Prostate gland (tissue), 2 donors: ENCODE results near the gene DNALI1. TPM values are rescaled to one million over a fixed set of nuclear protein-coding genes. Genes with fewer than 3 reads are reported as not detected.
A peak's percentile ranks its signal among the peaks of the same experiment; 100 is the strongest.
"Not testable (repeated sequence)": the region's sequence is repeated elsewhere in the genome, so short reads cannot be mapped to it uniquely, and the experiment has no call there.

Source experiments
- DNase-seq: peaks from one replicate; pipeline ENCODE4 v3.0.0-alpha.2; 2019; ENCODE audit warnings: low spot score
- H3K27ac ChIP-seq, 2 donors: fragments of 200-600 bp; sonication (generic); 2 replicates each; pipeline ENCODE4 v1.5.1; 2017 to 2019
- H3K27me3 ChIP-seq: fragments of 200-600 bp; sonication (generic); replicated peaks from 2 replicates; pipeline ENCODE4 v1.5.1; 2019; ENCODE audit not compliant: insufficient read depth
- H3K36me3 ChIP-seq, 2 donors: fragments of 200-600 bp; sonication (generic); 1 replicate in 1 of 2; 2 replicates in 1 of 2; pipeline versions ENCODE4 v1.5.1 to v1.8.1; 2017 to 2019
- H3K4me1 ChIP-seq: fragments of 200-600 bp; sonication (generic); replicated peaks from 2 replicates; pipeline ENCODE4 v1.5.1; 2019
- H3K4me3 ChIP-seq, 2 donors: fragments of 200-600 bp; sonication (generic); 2 replicates each; pipeline ENCODE4 v1.5.1; 2017 to 2019
- H3K9me3 ChIP-seq: fragments of 200-600 bp; sonication (generic); 2 replicates; pipeline ENCODE4 v1.5.1; 2017
- CTCF ChIP-seq, 4 experiments: fragments of 200-600 bp in 2 of 4; fragments of 450-650 bp in 2 of 4; sonication (generic) in 2 of 4; IDR thresholded peaks; 1 replicate in 3 of 4; 2 replicates in 1 of 4; pipeline ENCODE4 v1.5.1; 2016 to 2019; ENCODE audit warnings: antibody characterized with exemption in 4 of 4, mild to moderate bottlenecking in 2 of 4, moderate library complexity in 2 of 4
- POLR2A ChIP-seq: fragments of 450-650 bp; IDR thresholded peaks from one replicate; pipeline ENCODE4 v1.6.1; 2016; ENCODE audit warnings: antibody characterized with exemption, mild to moderate bottlenecking
- POLR2AphosphoS5 ChIP-seq: sonication (generic); formaldehyde crosslinking; IDR thresholded peaks from one replicate; pipeline ENCODE4 v1.6.1; 2017; ENCODE audit warnings: antibody characterized with exemption
- WGBS: methylation state at CpG from one replicate; pipeline ENCODE4 v1.1.5; 2018; 5-methylcytosine and 5-hydroxymethylcytosine counted together
- intact Hi-C: fragments of 100-400 bp; cut with DNase I; formaldehyde crosslinking; loops from one replicate; pipeline ENCODE4 v1.14.2; 2022
- total RNA-seq, 2 donors: library from RNA; depleted of rRNA; stranded (reverse); fragments of >200 nt; gene quantifications; one replicate each; pipeline ENCODE4 v1.1.0, GENCODE V29; 2016

The DNALI1 gene
- total RNA-seq, 2 donors from 2014 or later, result 23.8 to 37.4 TPM

GRCh38 chr1:37533317-37534093 lies 23.2 kb upstream of the DNALI1 start:
- Histone ChIP-seq H3K4me3 (no peak overlapping the region), H3K9me3 (no peaks in the 10 kb centered on the region), H3K4me1 (no peaks in the 10 kb centered on the region), H3K36me3 (no peaks in the 10 kb centered on the region), H3K27ac (peak overlapping the region; percentile 53 to 85), H3K27me3 (no peaks in the 10 kb centered on the region)
- no peak for DNase-seq
- no peak for TF ChIP-seq POLR2AphosphoS5
- TF ChIP-seq POLR2A, result no peak
- TF ChIP-seq CTCF (IDR thresholded peaks at IDR 0.05), result no peak
- 85% methylated on average over 4 of the region's 4 CpGs for WGBS
- intact Hi-C loops, result no loop called here

GRCh38 chr1:37537378-37537777 lies 19.4 kb upstream of the DNALI1 start:
- TF ChIP-seq POLR2AphosphoS5, result peak; percentile 63
- no peak for TF ChIP-seq POLR2A
- Histone ChIP-seq H3K9me3 (no peaks in the 10 kb centered on the region), H3K27ac (peak overlapping the region; percentile 60 to 85), H3K27me3 (no peaks in the 10 kb centered on the region), H3K4me1 (no peaks in the 10 kb centered on the region), H3K36me3 (peaks cover 0 to 9% of the 10 kb centered on the region in 2 donors), H3K4me3 (no peak overlapping the region)
- DNase-seq, result peak; percentile 62
- intact Hi-C loops, result no loop called here
- 63% methylated on average over 2 of the region's 2 CpGs for WGBS

DNA sequence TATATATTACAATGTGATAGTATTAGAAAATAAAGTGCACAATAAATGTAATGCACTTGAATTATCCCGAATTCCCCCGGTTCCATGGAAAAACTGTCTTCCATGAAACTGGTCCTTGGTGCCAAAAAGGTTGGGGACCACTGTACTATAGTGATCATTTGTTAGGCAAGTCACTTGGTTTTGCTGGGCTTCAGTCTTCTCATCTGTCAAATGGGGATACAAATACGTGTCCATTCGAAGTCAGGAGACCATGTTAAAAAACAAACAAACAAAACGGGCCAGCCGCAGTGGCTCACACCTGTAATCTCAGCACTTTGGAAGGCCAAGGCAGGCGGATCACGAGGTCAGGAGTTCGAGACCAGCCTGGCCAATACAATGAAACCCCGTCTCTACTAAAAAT lies 17.6 kb upstream of the DNALI1 start:
- 91% methylated on average over 10 of the region's 10 CpGs for WGBS
- H3K27me3 ChIP-seq, H3K4me1 ChIP-seq, H3K27ac ChIP-seq, H3K4me3 ChIP-seq, DNase-seq, intact Hi-C loops, H3K9me3 ChIP-seq, H3K36me3 ChIP-seq: not testable (repeated sequence)

DNA sequence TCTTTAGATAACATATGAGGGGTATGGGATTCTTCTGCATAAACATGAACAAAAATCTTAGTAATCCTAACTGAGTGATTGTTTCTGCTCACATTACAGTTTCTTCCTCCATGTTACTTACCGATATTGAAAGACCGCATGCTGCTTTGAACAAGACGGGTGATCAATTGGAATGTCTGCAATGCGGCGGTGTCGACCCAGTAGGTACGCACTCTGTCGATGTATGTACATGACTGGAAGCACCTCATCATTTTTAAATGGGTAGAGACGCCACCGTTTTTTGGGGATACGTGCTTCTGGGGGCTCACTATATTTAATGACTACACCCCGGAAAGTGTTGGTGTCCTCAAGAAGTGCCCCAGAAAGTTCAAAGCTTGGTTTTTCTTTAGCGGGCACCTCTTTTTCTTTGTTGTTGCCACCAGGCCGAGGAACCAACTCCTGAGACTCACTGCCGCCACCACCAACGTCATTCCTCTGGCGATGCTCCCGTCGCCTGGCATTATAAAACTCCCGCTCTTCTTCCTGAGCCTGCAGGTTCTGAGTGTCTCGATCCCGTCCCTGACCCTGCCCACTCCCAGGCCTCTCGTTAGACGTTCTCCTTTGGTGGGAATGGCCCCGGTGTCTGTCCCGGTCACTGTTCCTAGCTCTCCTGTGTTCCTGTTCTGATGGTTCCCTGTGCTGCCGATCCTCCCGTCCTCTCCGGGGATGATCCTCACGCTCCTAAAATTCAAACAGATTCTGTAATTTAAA lies 16.5 kb upstream of the DNALI1 start:
- no peak for DNase-seq
- no peaks in the 10 kb centered on the region for H3K9me3 ChIP-seq
- H3K36me3 ChIP-seq, result peaks cover 0 to 9% of the 10 kb centered on the region in 2 donors
- 95% methylated on average over 30 of the region's 30 CpGs for WGBS
- H3K27me3 ChIP-seq, result no peaks in the 10 kb centered on the region
- intact Hi-C loops, result no loop called here
- H3K4me3 ChIP-seq, result no peak overlapping the region
- TF ChIP-seq POLR2AphosphoS5, result no peak
- no peak for TF ChIP-seq POLR2A
- TF ChIP-seq CTCF (IDR thresholded peaks at IDR 0.05), result no peak
- H3K4me1 ChIP-seq, result no peaks in the 10 kb centered on the region
- no peak overlapping the region for H3K27ac ChIP-seq

GRCh38 chr1:37544530-37544929 lies 12.2 kb upstream of the DNALI1 start:
- WGBS, result 96% methylated on average over 21 of the region's 21 CpGs
- Histone ChIP-seq H3K27me3 (no peaks in the 10 kb centered on the region), H3K4me1 (no peaks in the 10 kb centered on the region), H3K4me3 (no peak overlapping the region), H3K36me3 (peaks cover 0 to 9% of the 10 kb centered on the region in 2 donors), H3K27ac (no peak overlapping the region), H3K9me3 (no peaks in the 10 kb centered on the region)
- intact Hi-C loops, result no loop called here
- no peak for TF ChIP-seq POLR2A
- no peak for TF ChIP-seq CTCF (IDR thresholded peaks at IDR 0.05)
- no peak for TF ChIP-seq POLR2AphosphoS5
- no peak for DNase-seq
